GM12878 (cell line): ENCODE measurements around the gene CSNK1A1. TPM values are rescaled to one million over a fixed set of nuclear protein-coding genes. Genes with fewer than 3 reads are reported as not detected.

ENCODE experiments used
- ATAC-seq: fragments of 200-7000 bp; cut with Tn5 transposase; 3 replicates; pipeline ENCODE4 v1.9.1; 2020; ENCODE audit warnings: mild to moderate bottlenecking, moderate library complexity
- BruUV-seq: library from RNA; stranded (reverse); fragments of 400-500 nt; replicated peaks from 2 replicates; lab custom pipeline; 2021; lab: Mats Ljungman, UMichigan
- CTCF ChIA-PET: fragments of 300-600 bp; sonication (Branson Sonifier 250); formaldehyde crosslinking; extraction: SDS; loops from one replicate; lab custom pipeline; 2021; ENCODE audit warnings: inconsistent platforms; lab: Yijun Ruan, JAX
- POLR2A ChIA-PET: fragments of 350-600 bp; formaldehyde crosslinking; extraction: SDS; loops from one replicate; lab custom pipeline; 2021; ENCODE audit warnings: inconsistent platforms; lab: Charles Lee
- RAD21 ChIA-PET: fragments of 300-600 bp; sonication (Branson Sonifier 250); formaldehyde crosslinking; loops from one replicate; lab custom pipeline; 2023; ENCODE audit warnings: antibody characterized with exemption; ENCODE audit not compliant: unreplicated experiment; lab: Charles Lee
- SMC1A ChIA-PET: fragments of 300-600 bp; sonication (Branson Sonifier 250); formaldehyde crosslinking; loops from one replicate; lab custom pipeline; 2023; ENCODE audit not compliant: unreplicated experiment, uncharacterized antibody; lab: Charles Lee
- DNase-seq: peaks from one replicate; pipeline ENCODE4 v3.0.0-alpha.2; 2011; ENCODE audit warnings: low read depth, low spot score
- FAIRE-seq: peaks from 3 replicates; lab custom pipeline; 2011; peaks lifted over from hg19 to GRCh38; lab: Jason Lieb, UNC
- H2AFZ ChIP-seq: 2 replicates; pipeline ENCODE4 v1.6.0; 2011; ENCODE audit warnings: low read depth, low read length, control low read depth; ENCODE audit not compliant: control insufficient read depth
- H3K27ac ChIP-seq: 2 replicates; pipeline ENCODE4 v1.5.1; 2011; ENCODE audit warnings: control low read depth; ENCODE audit not compliant: control insufficient read depth, insufficient read depth
- H3K27me3 ChIP-seq, 2 experiments: replicated peaks in 1 of 2; 2 replicates each; pipeline versions ENCODE4 v1.6.0 to v1.6.1; 2011; ENCODE audit warnings: low read length in 1 of 2; ENCODE audit not compliant: control insufficient read depth in 2 of 2, insufficient read depth in 2 of 2
- H3K36me3 ChIP-seq, 2 experiments: 2 replicates each; pipeline ENCODE4 v1.5.1; 2011; ENCODE audit warnings: low read length in 1 of 2; ENCODE audit not compliant: control insufficient read depth in 2 of 2, insufficient read depth in 2 of 2
- H3K4me1 ChIP-seq: 2 replicates; pipeline ENCODE4 v1.6.1; 2011; ENCODE audit warnings: mild to moderate bottlenecking, low read length, moderate library complexity, mixed read lengths; ENCODE audit not compliant: control insufficient read depth, insufficient read depth
- H3K4me2 ChIP-seq: 2 replicates; pipeline ENCODE4 v1.6.0; 2011; ENCODE audit warnings: control low read depth; ENCODE audit not compliant: control insufficient read depth, insufficient read depth
- H3K4me3 ChIP-seq: fragments of 200-600 bp; sonication (generic); 2 replicates; pipeline ENCODE4 v1.5.1; 2016
- H3K79me2 ChIP-seq: 2 replicates; pipeline ENCODE4 v1.6.0; 2011; ENCODE audit warnings: low read length; ENCODE audit not compliant: control insufficient read depth, insufficient read depth
- H3K9ac ChIP-seq: 2 replicates; pipeline ENCODE4 v1.8.0; 2011; ENCODE audit warnings: low read length, control low read depth, mixed read lengths; ENCODE audit not compliant: control insufficient read depth, insufficient read depth
- H3K9me3 ChIP-seq: replicated peaks from 3 replicates; pipeline ENCODE4 v1.5.1; 2011; ENCODE audit warnings: mild to moderate bottlenecking, low read length; ENCODE audit not compliant: control insufficient read depth, insufficient read depth
- H4K20me1 ChIP-seq: 2 replicates; pipeline ENCODE4 v1.6.0; 2011; ENCODE audit not compliant: control insufficient read depth, insufficient read depth
- ASH2L ChIP-seq: fragments of 300-600, 200-600 bp; sonication (generic); IDR thresholded peaks from 2 replicates; pipeline ENCODE4 v1.6.1; 2017; ENCODE audit warnings: low read depth, mild to moderate bottlenecking, borderline replicate concordance
- BCL11A ChIP-seq: IDR thresholded peaks from 2 replicates; pipeline ENCODE4 v1.6.1; 2011; ENCODE audit warnings: low read depth, low read length
- CREM ChIP-seq: IDR thresholded peaks from 2 replicates; pipeline ENCODE4 v1.6.1; 2014; ENCODE audit warnings: antibody characterized with exemption, low read depth
- DPF2 ChIP-seq: fragments of 450-650 bp; IDR thresholded peaks from 2 replicates; pipeline ENCODE4 v1.6.1; 2017; ENCODE audit warnings: mild to moderate bottlenecking
- MYB ChIP-seq: fragments of 150-350 bp; IDR thresholded peaks from 2 replicates; pipeline ENCODE4 v1.6.1; 2014; ENCODE audit warnings: mild to moderate bottlenecking, low read depth, low read length, borderline replicate concordance
- NFYB ChIP-seq: IDR thresholded peaks from 2 replicates; pipeline ENCODE4 v1.6.1; 2011; ENCODE audit warnings: low read depth, mild to moderate bottlenecking, low read length, improper control_type of control experiment, moderate library complexity; ENCODE audit not compliant: insufficient read depth
- RAD51 ChIP-seq: fragments of 450-650 bp; IDR thresholded peaks from 2 replicates; pipeline ENCODE4 v1.6.1; 2016; ENCODE audit warnings: moderate library complexity, mild to moderate bottlenecking, inconsistent platforms
- RELA ChIP-seq: fragments of 450-650 bp; IDR thresholded peaks from 2 replicates; pipeline ENCODE4 v1.8.0; 2014; ENCODE audit warnings: borderline replicate concordance; ENCODE audit not compliant: partially characterized antibody
- SP1 ChIP-seq: IDR thresholded peaks from one replicate; pipeline ENCODE4 v1.6.1; 2011; ENCODE audit warnings: low read depth, low read length
- WGBS: methylation state at CpG from one replicate; pipeline ENCODE4 v1.1.6; 2016; ENCODE audit warnings: low lambda C conversion rate; ENCODE audit not compliant: insufficient replicate concordance, insufficient coverage; ENCODE audit errors: missing lambda C conversion rate; 5-methylcytosine and 5-hydroxymethylcytosine counted together
- in situ Hi-C: fragments of 300-500 bp; cut with MboI; formaldehyde crosslinking; loops from 9 replicates; pipeline ENCODE4 v1.14.3; 2018; ENCODE audit warnings: mixed read lengths
- intact Hi-C: fragments of 100-400 bp; cut with micrococcal nuclease; formaldehyde crosslinking; loops from one replicate; pipeline ENCODE4 v1.14.2; 2022; ENCODE audit not compliant: unreplicated experiment
- polyA plus RNA-seq, 11 experiments: library from polyadenylated mRNA; depleted of rRNA in 4 of 11; unstranded in 6 of 11; stranded (reverse) in 5 of 11; fragments of >200 nt; fragmentation: Nextera tagmentation in 4 of 11; fragmentation: Illumina TruSeq in 1 of 11; extraction: Ambion mirVana in 4 of 11; extraction: Trizol in 1 of 11; gene quantifications; 1 replicate in 1 of 11; 2 replicates in 10 of 11; pipeline versions ENCODE4 v1.2.1 to v1.2.3, GENCODE V29; 2011 to 2016; ENCODE audit warnings: inconsistent platforms in 2 of 11, missing spikeins in 2 of 11, low read depth in 1 of 11
- total RNA-seq, 4 experiments: library from RNA; depleted of rRNA in 3 of 4; stranded (reverse); fragments of >200 nt in 3 of 4; fragmentation: Illumina TruSeq in 1 of 4; extraction: Trizol in 1 of 4; gene quantifications; 2 replicates each; pipeline versions ENCODE4 v1.2.1 to v1.2.3, GENCODE V29; 2013 to 2021
- TF ChIP-seq, protein P1 (sequence below): IDR thresholded peaks from 2 replicates; pipeline ENCODE4 v1.6.1; 2011; ENCODE audit warnings: low read depth, mild to moderate bottlenecking, low read length, moderate library complexity, borderline replicate concordance; ENCODE audit errors: extremely low read depth
- TF ChIP-seq, protein P2 (sequence below): IDR thresholded peaks from 2 replicates; pipeline ENCODE4 v1.6.1; 2011; ENCODE audit warnings: borderline replicate concordance, low read depth, mild to moderate bottlenecking, moderate library complexity, low read length; ENCODE audit not compliant: insufficient read depth, poor library complexity, severe bottlenecking
- TF ChIP-seq, protein P3 (sequence below): IDR thresholded peaks from 2 replicates; pipeline ENCODE4 v1.6.1; 2011; ENCODE audit warnings: mild to moderate bottlenecking, low read depth, low read length, moderate library complexity; ENCODE audit not compliant: insufficient replicate concordance

Gene CSNK1A1
- total and polyA plus RNA-seq, 10 of the 15 experiments (the other 5 are each of a cell fraction or from before 2014, with no cell fraction given) = 53.3 to 155 (median 133) TPM

DNA sequence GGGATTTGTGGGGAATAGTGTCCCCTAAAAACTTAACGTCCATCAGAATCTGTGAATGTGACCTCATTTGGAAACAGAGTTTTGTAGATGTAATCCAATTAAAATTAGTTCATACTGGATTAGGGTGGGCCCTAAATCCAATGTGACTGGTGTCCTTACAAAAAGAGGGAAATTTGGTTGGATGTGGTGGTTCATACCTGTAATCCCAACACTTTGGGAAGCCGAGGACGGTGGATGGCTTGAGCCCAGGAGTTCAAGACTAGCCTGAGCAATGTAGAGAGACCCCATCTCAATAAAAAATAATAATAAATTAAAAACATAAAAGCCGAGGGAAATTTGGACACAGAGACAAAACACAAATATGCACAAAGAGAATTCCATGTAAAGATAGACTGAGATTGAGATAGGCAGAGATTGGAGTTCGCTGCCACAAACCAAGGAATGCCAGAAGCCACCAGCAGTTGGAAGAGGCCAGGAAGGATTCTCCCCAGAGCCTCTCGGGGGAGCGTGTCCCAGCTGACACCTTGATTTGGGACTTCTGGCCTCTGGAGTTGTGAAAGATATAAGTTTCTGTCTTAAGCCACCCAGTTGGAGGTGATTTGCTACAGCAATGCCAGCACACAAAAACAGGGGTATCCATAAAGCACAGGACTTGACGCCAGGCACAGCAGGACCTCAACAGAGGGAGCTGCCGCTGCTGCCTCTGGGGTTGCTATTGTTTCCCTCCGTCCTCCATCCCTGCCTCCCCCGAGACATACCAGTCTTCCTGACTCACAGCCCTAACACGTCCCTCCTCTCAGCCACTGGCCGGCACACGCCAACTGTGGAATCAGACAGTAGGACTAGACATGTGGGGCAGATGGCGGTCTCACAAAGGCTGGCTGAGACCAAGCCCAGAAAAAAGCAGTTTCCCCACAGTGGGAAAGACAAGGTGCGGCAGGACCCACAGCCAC, 98.3 kb downstream of the CSNK1A1 start:
- no peaks in the 10 kb centered on the region for H3K4me1 ChIP-seq
- POLR2A ChIA-PET = no interaction called here
- DNase-seq = no peak
- H3K4me2 ChIP-seq = no peak overlapping the region
- intact Hi-C loops (no loop called here), in situ Hi-C loops (no loop called here)
- RAD21 ChIA-PET = interaction anchor here (1.3 kb wide), 1 partner anchor 166 kb away, joined by 3 read pairs; no protein-coding TSS in a partner anchor
- H3K9ac ChIP-seq = no peak overlapping the region
- TF ChIP-seq ASH2L (no peak), BCL11A (no peak), NFYB (no peak), RELA (no peak), CREM (no peak), MYB (no peak), DPF2 (no peak), SP1 (no peak), RAD51 (no peak)
- TF ChIP-seq, protein P1, sequence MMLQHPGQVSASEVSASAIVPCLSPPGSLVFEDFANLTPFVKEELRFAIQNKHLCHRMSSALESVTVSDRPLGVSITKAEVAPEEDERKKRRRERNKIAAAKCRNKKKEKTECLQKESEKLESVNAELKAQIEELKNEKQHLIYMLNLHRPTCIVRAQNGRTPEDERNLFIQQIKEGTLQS = no peak
- TF ChIP-seq, protein P2, sequence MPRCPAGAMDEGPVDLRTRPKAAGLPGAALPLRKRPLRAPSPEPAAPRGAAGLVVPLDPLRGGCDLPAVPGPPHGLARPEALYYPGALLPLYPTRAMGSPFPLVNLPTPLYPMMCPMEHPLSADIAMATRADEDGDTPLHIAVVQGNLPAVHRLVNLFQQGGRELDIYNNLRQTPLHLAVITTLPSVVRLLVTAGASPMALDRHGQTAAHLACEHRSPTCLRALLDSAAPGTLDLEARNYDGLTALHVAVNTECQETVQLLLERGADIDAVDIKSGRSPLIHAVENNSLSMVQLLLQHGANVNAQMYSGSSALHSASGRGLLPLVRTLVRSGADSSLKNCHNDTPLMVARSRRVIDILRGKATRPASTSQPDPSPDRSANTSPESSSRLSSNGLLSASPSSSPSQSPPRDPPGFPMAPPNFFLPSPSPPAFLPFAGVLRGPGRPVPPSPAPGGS = no peak
- TF ChIP-seq, protein P3, sequence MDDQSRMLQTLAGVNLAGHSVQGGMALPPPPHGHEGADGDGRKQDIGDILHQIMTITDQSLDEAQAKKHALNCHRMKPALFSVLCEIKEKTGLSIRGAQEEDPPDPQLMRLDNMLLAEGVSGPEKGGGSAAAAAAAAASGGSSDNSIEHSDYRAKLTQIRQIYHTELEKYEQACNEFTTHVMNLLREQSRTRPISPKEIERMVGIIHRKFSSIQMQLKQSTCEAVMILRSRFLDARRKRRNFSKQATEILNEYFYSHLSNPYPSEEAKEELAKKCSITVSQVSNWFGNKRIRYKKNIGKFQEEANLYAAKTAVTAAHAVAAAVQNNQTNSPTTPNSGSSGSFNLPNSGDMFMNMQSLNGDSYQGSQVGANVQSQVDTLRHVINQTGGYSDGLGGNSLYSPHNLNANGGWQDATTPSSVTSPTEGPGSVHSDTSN = no peak
- no peaks in the 10 kb centered on the region for H4K20me1 ChIP-seq
- no peak overlapping the region for H3K4me3 ChIP-seq
- SMC1A ChIA-PET = no interaction called here
- no peaks in the 10 kb centered on the region for H3K79me2 ChIP-seq
- no peak overlapping the region for H3K27ac ChIP-seq
- CTCF ChIA-PET = interaction anchor here (1.1 to 5.3 kb wide), 3 partner anchors 11 to 166 kb away, joined by 3 to 26 read pairs (median 7); no protein-coding TSS in a partner anchor
- no peak overlapping the region for H2AFZ ChIP-seq
- no peak for ATAC-seq
- no peak for FAIRE-seq
- no peaks in the 10 kb centered on the region for H3K36me3 ChIP-seq
- no peaks in the 10 kb centered on the region for H3K27me3 ChIP-seq
- no TSS peak for BruUV-seq
- no peaks in the 10 kb centered on the region for H3K9me3 ChIP-seq
- WGBS = 53% methylated on average over 16 of the region's 16 CpGs
